Fibroblast of pulmonary artery (primary cell): ENCODE measurements around the gene DIAPH3.

Experiments
- DNase-seq: peaks from one replicate; pipeline ENCODE4 v3.0.0-alpha.2; 2010; ENCODE audit warnings: low read depth
- H3K4me3 ChIP-seq: replicated peaks from 2 replicates; pipeline ENCODE4 v1.5.1; 2011; ENCODE audit warnings: low read depth, mild to moderate bottlenecking, control low read depth, low read length, moderate library complexity
- TF ChIP-seq, protein P1 (sequence below): IDR thresholded peaks from 2 replicates; pipeline ENCODE4 v1.5.1; 2011; ENCODE audit warnings: mild to moderate bottlenecking, control low read depth, low read length, inconsistent platforms; ENCODE audit errors: missing control alignments

The DIAPH3 gene

DNA sequence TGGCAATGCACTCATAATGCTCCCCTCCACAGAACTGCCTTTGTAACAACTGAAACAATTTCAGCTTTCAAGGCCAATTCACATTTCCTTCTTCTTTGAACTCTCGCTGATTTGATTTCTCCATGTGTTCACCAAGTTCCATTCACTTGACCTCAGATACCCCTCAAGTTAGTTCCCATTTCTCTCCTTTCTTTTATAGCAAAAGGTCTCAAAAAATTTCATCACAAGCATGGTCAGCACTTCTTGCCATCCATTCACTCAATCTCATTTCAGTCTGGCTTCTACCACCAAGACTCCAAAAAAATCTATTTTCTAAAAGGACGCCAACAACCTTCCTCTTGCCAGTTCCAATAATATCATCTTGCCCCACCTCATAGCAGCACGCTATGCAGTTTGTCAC lies 135.7 kb downstream of the DIAPH3 start:
- H3K4me3 ChIP-seq, result no peak overlapping the region
- TF ChIP-seq, protein P1, sequence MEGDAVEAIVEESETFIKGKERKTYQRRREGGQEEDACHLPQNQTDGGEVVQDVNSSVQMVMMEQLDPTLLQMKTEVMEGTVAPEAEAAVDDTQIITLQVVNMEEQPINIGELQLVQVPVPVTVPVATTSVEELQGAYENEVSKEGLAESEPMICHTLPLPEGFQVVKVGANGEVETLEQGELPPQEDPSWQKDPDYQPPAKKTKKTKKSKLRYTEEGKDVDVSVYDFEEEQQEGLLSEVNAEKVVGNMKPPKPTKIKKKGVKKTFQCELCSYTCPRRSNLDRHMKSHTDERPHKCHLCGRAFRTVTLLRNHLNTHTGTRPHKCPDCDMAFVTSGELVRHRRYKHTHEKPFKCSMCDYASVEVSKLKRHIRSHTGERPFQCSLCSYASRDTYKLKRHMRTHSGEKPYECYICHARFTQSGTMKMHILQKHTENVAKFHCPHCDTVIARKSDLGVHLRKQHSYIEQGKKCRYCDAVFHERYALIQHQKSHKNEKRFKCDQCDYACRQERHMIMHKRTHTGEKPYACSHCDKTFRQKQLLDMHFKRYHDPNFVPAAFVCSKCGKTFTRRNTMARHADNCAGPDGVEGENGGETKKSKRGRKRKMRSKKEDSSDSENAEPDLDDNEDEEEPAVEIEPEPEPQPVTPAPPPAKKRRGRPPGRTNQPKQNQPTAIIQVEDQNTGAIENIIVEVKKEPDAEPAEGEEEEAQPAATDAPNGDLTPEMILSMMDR, result no peak
- no peak for DNase-seq

DNA sequence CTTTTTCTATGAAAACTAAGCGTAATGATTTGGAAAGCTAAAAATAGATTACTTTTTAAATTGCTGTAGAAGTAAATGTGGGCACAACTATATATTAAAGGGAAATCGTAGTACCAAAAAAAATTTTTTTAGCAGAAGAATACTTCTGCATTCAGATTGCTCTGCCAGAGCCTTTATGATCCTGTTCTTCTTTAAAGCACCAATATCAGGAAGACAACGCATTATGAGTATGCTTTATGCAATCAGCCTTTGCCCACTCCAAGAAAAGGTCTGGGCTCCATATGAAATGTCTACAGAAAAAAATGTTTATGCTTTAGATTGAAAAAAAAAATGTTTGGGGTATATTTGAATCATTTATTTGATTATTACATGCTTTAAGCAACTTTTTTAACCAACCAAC lies 137.4 kb downstream of the DIAPH3 start:
- TF ChIP-seq, protein P1, result no peak
- DNase-seq, result no peak

DNA sequence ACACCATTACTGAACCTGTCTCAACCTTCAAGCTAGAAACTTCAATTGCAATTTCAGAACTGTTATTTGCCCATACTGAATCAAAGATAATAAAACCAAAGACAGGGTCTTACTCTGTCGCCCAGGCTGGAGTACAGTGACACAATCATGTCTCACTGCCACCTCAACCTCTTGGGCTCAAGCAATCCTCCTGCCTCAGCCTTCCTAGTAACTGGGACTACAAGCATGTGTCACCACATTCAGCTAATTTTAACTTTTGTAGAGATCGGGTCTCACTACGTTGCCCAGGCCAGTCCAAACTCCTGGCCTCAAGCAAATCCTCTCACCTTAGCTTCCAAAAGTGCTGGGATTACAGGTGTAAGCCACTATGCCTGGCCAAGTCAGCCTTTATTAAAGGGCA lies 143.4 kb downstream of the DIAPH3 start:
- no peak for DNase-seq
- TF ChIP-seq, protein P1, result no peak

More for the DNA sequence above, 137.4 kb downstream of the DIAPH3 start:
- H3K4me3 ChIP-seq, result no peak overlapping the region

DNA sequence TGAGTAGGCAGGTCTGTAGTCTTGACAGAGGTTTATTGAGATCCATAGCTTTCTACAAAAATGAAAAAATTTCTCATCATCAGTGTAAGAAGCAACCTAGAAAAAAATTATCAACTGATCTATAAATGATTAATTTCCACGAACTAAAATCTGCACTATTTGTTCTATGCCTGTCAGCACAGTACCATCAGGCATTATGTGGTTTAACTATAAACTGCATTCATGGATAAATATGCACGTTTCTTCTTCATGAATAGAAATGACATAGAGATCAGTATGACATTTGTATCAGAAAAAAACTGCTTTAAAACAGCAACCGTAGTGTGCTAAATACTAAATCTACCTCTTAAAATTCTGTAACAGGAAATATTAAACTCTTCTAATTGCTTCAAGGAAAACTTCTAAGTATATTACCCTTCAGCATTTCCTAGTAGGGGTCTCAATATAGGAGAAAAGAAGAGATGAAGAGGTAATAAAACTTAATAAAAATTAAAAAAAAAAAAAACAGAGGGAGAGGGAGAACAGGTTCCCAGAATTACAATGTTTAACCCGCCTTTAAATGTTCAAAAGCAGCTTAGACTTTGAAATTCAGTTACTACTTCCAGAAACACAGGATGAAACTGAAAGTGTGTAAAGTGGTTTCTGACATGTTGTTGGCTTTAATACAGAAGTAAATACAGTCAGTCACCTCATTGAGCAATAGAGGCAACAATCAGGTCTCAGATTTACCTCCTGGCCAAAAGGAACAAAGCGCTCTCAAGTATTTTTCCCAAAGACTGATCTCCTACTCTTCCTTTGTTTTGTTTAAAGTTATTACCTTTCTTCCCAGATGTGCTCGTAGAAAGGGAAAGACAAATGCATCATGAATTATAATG lies 144.4 kb downstream of the DIAPH3 start:
- no peak overlapping the region for H3K4me3 ChIP-seq
- TF ChIP-seq, protein P1, result no peak
- DNase-seq, result peak; percentile 58

More for the DNA sequence above, 143.4 kb downstream of the DIAPH3 start:
- H3K4me3 ChIP-seq, result no peak overlapping the region

DNA sequence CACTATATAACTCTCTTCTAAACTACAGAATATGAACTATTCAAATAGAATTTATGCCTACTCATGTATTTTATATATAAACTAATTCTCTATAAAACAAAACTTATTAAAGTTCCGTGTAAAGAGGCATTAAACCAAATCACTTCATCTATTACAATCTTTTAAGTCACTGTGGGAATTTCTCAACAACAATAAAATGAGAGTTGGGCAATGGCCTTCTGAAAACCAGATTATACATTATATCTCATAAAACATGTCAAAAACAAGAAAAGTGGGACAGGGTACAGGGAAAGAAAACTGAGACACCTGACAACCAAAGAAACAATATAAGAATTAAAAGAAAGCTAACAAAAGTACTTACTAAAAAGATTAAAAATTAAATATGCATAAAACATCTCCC lies 145.2 kb downstream of the DIAPH3 start:
- DNase-seq, result peak; percentile 21
- no peak overlapping the region for H3K4me3 ChIP-seq
- TF ChIP-seq, protein P1, result no peak

DNA sequence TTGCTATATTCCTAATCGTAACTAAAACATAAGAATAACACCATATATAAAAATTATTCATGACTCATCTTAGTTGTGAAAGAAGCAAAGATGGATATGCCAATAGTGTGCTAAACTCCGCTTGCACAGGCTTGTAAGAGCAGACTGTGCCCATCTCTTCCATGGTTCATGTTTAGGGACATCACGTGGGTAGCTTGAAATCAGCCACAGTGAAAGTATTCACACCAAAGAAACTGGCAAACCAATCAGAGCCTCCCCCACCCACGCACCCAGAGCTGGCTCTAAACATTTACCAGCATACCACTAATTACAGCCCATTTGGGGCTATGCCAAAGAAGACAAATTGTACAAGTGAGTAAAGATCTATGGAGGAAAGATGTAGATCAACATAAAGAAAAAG lies 147.5 kb downstream of the DIAPH3 start:
- no peak overlapping the region for H3K4me3 ChIP-seq
- TF ChIP-seq, protein P1, result no peak
- no peak for DNase-seq

DNA sequence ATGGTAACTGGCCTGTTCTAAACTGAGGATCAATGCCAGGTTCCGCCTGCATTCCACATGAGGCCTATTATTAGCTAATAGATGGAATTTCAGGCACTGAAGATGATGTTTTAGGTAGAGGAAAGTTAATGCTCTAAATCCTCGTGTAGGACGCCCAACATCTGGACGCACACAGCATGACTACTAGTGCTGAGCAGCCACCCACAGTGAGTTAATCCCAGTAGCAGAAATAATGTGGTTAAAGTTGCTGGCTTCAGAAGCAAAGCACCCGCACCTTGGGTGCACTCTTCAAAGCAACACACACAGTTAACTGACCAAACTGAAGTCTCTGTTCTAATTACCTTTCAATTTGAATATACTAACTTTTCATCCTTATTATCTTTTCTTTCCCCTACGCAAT lies 150.6 kb downstream of the DIAPH3 start:
- TF ChIP-seq, protein P1, result no peak
- no peak overlapping the region for H3K4me3 ChIP-seq
- no peak for DNase-seq
